Fibroblast of lung (primary cell): Measurements from ENCODE around the gene LZTS2. TPM values are rescaled to one million over a fixed set of nuclear protein-coding genes. Genes with fewer than 3 reads are reported as not detected.

Experiments used
- DNase-seq, 2 donors: peaks; one replicate each; pipeline versions ENCODE4 v3.0.0 to v3.0.0-alpha.2; 2010; ENCODE audit warnings: low read depth in 2 of 2
- H2AFZ ChIP-seq: 2 replicates; pipeline ENCODE4 v1.5.1; 2012; ENCODE audit warnings: low read length, control low read depth, inconsistent platforms
- H3K27ac ChIP-seq: 2 replicates; pipeline ENCODE4 v1.5.1; 2011; ENCODE audit warnings: low read length, control low read depth; ENCODE audit not compliant: insufficient read depth
- H3K27me3 ChIP-seq: 2 replicates; pipeline ENCODE4 v1.5.1; 2011; ENCODE audit warnings: mild to moderate bottlenecking, low read length; ENCODE audit not compliant: control insufficient read depth, insufficient read depth
- H3K36me3 ChIP-seq: 2 replicates; pipeline ENCODE4 v1.5.1; 2011; ENCODE audit warnings: low read length; ENCODE audit not compliant: control insufficient read depth, insufficient read depth
- H3K4me1 ChIP-seq: 2 replicates; pipeline ENCODE4 v1.5.1; 2011; ENCODE audit warnings: low read length; ENCODE audit not compliant: control insufficient read depth, insufficient read depth; ENCODE audit errors: extremely low read depth
- H3K4me2 ChIP-seq: 2 replicates; pipeline ENCODE4 v1.5.1; 2011; ENCODE audit warnings: low read length, control low read depth; ENCODE audit not compliant: insufficient read depth; ENCODE audit errors: extremely low read depth
- H3K4me3 ChIP-seq, 4 experiments: fragments of 200-600 bp in 1 of 4; sonication (generic) in 1 of 4; replicated peaks in 1 of 4; 2 replicates each; pipeline ENCODE4 v1.5.1; 2011 to 2016; ENCODE audit warnings: low read length in 4 of 4, low read depth in 3 of 4, mild to moderate bottlenecking in 3 of 4, control low read depth in 2 of 4, inconsistent platforms in 1 of 4, mixed read lengths in 1 of 4; ENCODE audit not compliant: insufficient read depth in 1 of 4; ENCODE audit errors: control extremely low read depth in 1 of 4
- H3K79me2 ChIP-seq: 2 replicates; pipeline ENCODE4 v1.5.1; 2012; ENCODE audit warnings: mild to moderate bottlenecking, low read length, inconsistent platforms; ENCODE audit not compliant: control insufficient read depth, insufficient read depth
- H3K9ac ChIP-seq: 2 replicates; pipeline ENCODE4 v1.5.1; 2011; ENCODE audit warnings: mild to moderate bottlenecking, low read length, control low read depth; ENCODE audit not compliant: insufficient read depth
- H3K9me3 ChIP-seq: 2 replicates; pipeline ENCODE4 v1.5.1; 2012; ENCODE audit warnings: low read depth, low read length; ENCODE audit not compliant: control insufficient read depth, insufficient read depth
- H4K20me1 ChIP-seq: 2 replicates; pipeline ENCODE4 v1.5.1; 2011; ENCODE audit warnings: low read length; ENCODE audit not compliant: control insufficient read depth, insufficient read depth; ENCODE audit errors: extremely low read depth
- CTCF ChIP-seq, 2 donors: IDR thresholded peaks in 1 of 2; conservative IDR thresholded peaks in 1 of 2; 1 replicate in 1 of 2; 2 replicates in 1 of 2; pipeline ENCODE4 v1.5.1; 2011 to 2012; ENCODE audit warnings: low read length in 2 of 2, control low read depth in 1 of 2, inconsistent platforms in 1 of 2, low read depth in 1 of 2, mild to moderate bottlenecking in 1 of 2
- EZH2 ChIP-seq: IDR thresholded peaks from 2 replicates; pipeline ENCODE4 v1.5.1; 2012; ENCODE audit warnings: low read length, control low read depth, mild to moderate bottlenecking; ENCODE audit errors: missing control alignments
- polyA plus RNA-seq, 2 donors: library from polyadenylated mRNA; depleted of rRNA in 1 of 2; stranded (reverse) in 1 of 2; unstranded in 1 of 2; fragments of >200 nt; gene quantifications; 2 replicates each; pipeline ENCODE4 v1.2.1, GENCODE V29; 2011 to 2012; ENCODE audit warnings: missing spikeins in 1 of 2
- total RNA-seq: library from RNA; depleted of rRNA; stranded (reverse); fragments of >200 nt; gene quantifications from 2 replicates; pipeline ENCODE4 v1.2.1, GENCODE V29; 2014

Gene LZTS2
- total and polyA plus RNA-seq, 2 donors (not counting 1 experiment from before 2014, with no cell fraction given): 34.7 to 120 TPM

DNA sequence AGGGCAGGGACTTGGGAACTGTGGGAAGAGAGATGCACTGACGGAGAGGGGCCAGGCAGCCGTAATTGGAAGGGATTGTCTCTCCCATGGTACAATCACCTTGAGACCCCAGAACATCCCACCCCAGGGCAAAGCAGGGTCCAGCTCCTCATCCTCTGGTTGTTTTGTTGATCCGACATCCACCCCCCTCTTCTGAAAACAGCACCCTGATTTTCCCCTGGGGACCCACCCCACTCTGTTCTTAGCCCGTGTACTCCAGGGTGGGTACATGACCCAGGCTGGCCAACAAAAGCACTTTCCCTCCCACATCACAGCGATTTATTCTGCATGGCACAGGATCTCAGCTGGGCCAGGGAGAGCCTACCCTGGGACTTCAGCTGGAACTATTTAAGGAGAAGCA is 17.2 kb downstream of the LZTS2 start:
- Histone ChIP-seq H3K4me1 (peaks cover 26% of the 10 kb centered on the region), H3K36me3 (no peaks in the 10 kb centered on the region), H3K4me2 (no peak overlapping the region), H3K4me3 (no peak overlapping the region), H3K9me3 (no peaks in the 10 kb centered on the region), H3K27ac (no peak overlapping the region), H3K27me3 (no peaks in the 10 kb centered on the region), H3K79me2 (no peaks in the 10 kb centered on the region), H2AFZ (no peak overlapping the region), H4K20me1 (no peaks in the 10 kb centered on the region), H3K9ac (no peak overlapping the region)
- no peak for DNase-seq
- TF ChIP-seq CTCF (conservative IDR thresholded peaks at IDR 0.05 in 1 of 2, IDR thresholded peaks at IDR 0.05 in 1 of 2; ENCODE audit: low read depth in 1 of 2, low read length in 2 of 2) (no peak), EZH2 (no peak)

- Histone ChIP-seq H3K9me3 (no peaks in the 10 kb centered on the region), H3K4me1 (peaks cover 21% of the 10 kb centered on the region), H3K4me3 (no peak overlapping the region), H3K79me2 (no peaks in the 10 kb centered on the region), H2AFZ (no peak overlapping the region), H3K4me2 (no peak overlapping the region), H3K27me3 (no peaks in the 10 kb centered on the region), H3K36me3 (no peaks in the 10 kb centered on the region), H3K9ac (no peak overlapping the region), H4K20me1 (no peaks in the 10 kb centered on the region), H3K27ac (no peak overlapping the region)
- TF ChIP-seq EZH2: no peak
- TF ChIP-seq CTCF (conservative IDR thresholded peaks at IDR 0.05 in 1 of 2, IDR thresholded peaks at IDR 0.05 in 1 of 2; ENCODE audit: low read depth in 1 of 2, low read length in 2 of 2): no peak
- DNase-seq: no peak
Measured at GRCh38 chr10:101018118-101018599, 18.6 kb downstream of the LZTS2 start.

- no peaks in the 10 kb centered on the region for H3K27me3 ChIP-seq
- H3K79me2 ChIP-seq: no peaks in the 10 kb centered on the region
- peak; percentile 65 to 75 for TF ChIP-seq CTCF (conservative IDR thresholded peaks at IDR 0.05 in 1 of 2, IDR thresholded peaks at IDR 0.05 in 1 of 2; ENCODE audit: low read depth in 1 of 2, low read length in 2 of 2)
- TF ChIP-seq EZH2: no peak
- no peak overlapping the region for H3K4me3 ChIP-seq
- no peaks in the 10 kb centered on the region for H3K36me3 ChIP-seq
- H3K4me1 ChIP-seq: peaks cover 16% of the 10 kb centered on the region
- peak overlapping the region; percentile 46 for H3K9ac ChIP-seq
- H3K9me3 ChIP-seq: no peaks in the 10 kb centered on the region
- no peaks in the 10 kb centered on the region for H4K20me1 ChIP-seq
- peak overlapping the region; percentile 47 for H3K27ac ChIP-seq
- no peak overlapping the region for H3K4me2 ChIP-seq
- peak; percentile 70 to 75 for DNase-seq
- H2AFZ ChIP-seq: peak overlapping the region; percentile 5
Measured at GRCh38 chr10:101018600-101019439, 19.2 kb downstream of the LZTS2 start.
